GM23338 (cell line): Measurements from ENCODE around the gene NADK2. TPM values are rescaled to one million over a fixed set of nuclear protein-coding genes. Genes with fewer than 3 reads are reported as not detected.

Experiments
- ATAC-seq: fragments of 200-7000 bp; cut with Tn5 transposase; 3 replicates; pipeline ENCODE4 v1.9.1; 2020
- DNase-seq: peaks from one replicate; pipeline ENCODE4 v3.0.0-alpha.2; 2015; ENCODE audit warnings: low spot score
- H2AFZ ChIP-seq: fragments of 200-600 bp; sonication (generic); 2 replicates; pipeline ENCODE4 v1.8.0; 2016; ENCODE audit warnings: antibody characterized with exemption, mild to moderate bottlenecking, moderate library complexity
- H3F3A ChIP-seq: fragments of 200-600 bp; sonication (generic); replicated peaks from 2 replicates; pipeline ENCODE4 v1.8.0; 2017; ENCODE audit warnings: antibody characterized with exemption, mixed run types, low read depth
- H3K27ac ChIP-seq: fragments of 200-600 bp; sonication (generic); 2 replicates; pipeline ENCODE4 v1.6.1; 2016; ENCODE audit warnings: low read depth
- H3K27me3 ChIP-seq: fragments of 200-600 bp; sonication (generic); 2 replicates; pipeline ENCODE4 v1.8.0; 2016; ENCODE audit warnings: mild to moderate bottlenecking, mixed run types, moderate library complexity; ENCODE audit not compliant: insufficient read depth
- H3K36me3 ChIP-seq: fragments of 200-600 bp; sonication (generic); 2 replicates; pipeline ENCODE4 v1.8.0; 2016; ENCODE audit warnings: mild to moderate bottlenecking; ENCODE audit not compliant: insufficient read depth
- H3K4me1 ChIP-seq: fragments of 200-600 bp; sonication (generic); 2 replicates; pipeline ENCODE4 v1.8.0; 2016; ENCODE audit warnings: mild to moderate bottlenecking, moderate library complexity; ENCODE audit not compliant: insufficient read depth
- H3K4me2 ChIP-seq: fragments of 200-600 bp; sonication (generic); 2 replicates; pipeline ENCODE4 v1.7.1; 2017; ENCODE audit warnings: mixed run types
- H3K4me3 ChIP-seq: fragments of 200-600 bp; sonication (generic); 2 replicates; pipeline ENCODE4 v1.6.1; 2016; ENCODE audit warnings: mixed run types
- H3K79me2 ChIP-seq: fragments of 200-600 bp; sonication (generic); replicated peaks from 2 replicates; pipeline ENCODE4 v1.8.0; 2017; ENCODE audit warnings: mild to moderate bottlenecking; ENCODE audit not compliant: insufficient read depth
- H3K9me2 ChIP-seq: fragments of 200-600 bp; sonication (generic); 2 replicates; pipeline ENCODE4 v1.8.0; 2017; ENCODE audit not compliant: insufficient read depth
- H4K20me1 ChIP-seq: fragments of 200-600 bp; sonication (generic); replicated peaks from 2 replicates; pipeline ENCODE4 v1.8.0; 2017; ENCODE audit warnings: mild to moderate bottlenecking; ENCODE audit not compliant: insufficient read depth
- H3K27ac Mint-ChIP-seq: 2 replicates; pipeline ENCODE4 v1.8.0; 2020; ENCODE audit warnings: inconsistent platforms, mild to moderate bottlenecking, moderate library complexity, mixed read lengths
- H3K27me3 Mint-ChIP-seq: 3 replicates; pipeline ENCODE4 v1.8.0; 2022; ENCODE audit warnings: low read depth, mild to moderate bottlenecking, moderate library complexity, mixed read lengths, inconsistent platforms; ENCODE audit not compliant: insufficient read depth, poor library complexity
- H3K36me3 Mint-ChIP-seq: 3 replicates; pipeline ENCODE4 v1.8.0; 2021; ENCODE audit warnings: low read depth, mild to moderate bottlenecking, inconsistent platforms, moderate library complexity, mixed read lengths
- H3K4me1 Mint-ChIP-seq: 3 replicates; pipeline ENCODE4 v1.8.0; 2020; ENCODE audit warnings: mild to moderate bottlenecking, inconsistent platforms, mixed read lengths
- H3K4me3 Mint-ChIP-seq: 3 replicates; pipeline ENCODE4 v1.8.0; 2021; ENCODE audit warnings: moderate library complexity, mild to moderate bottlenecking, inconsistent platforms, mixed read lengths
- H3K9me3 Mint-ChIP-seq: 3 replicates; pipeline ENCODE4 v1.8.0; 2020; ENCODE audit warnings: moderate library complexity, mild to moderate bottlenecking, inconsistent platforms, mixed read lengths
- CREB1 ChIP-seq: fragments of 250-450 bp; sonication (Bioruptor Pico); IDR thresholded peaks from 2 replicates; pipeline ENCODE4 v1.5.0; 2020; ENCODE audit warnings: low read depth, mild to moderate bottlenecking, moderate library complexity
- EZH2phosphoT487 ChIP-seq: fragments of 200-600 bp; sonication (generic); IDR thresholded peaks from one replicate; pipeline ENCODE4 v1.8.1; 2018; ENCODE audit warnings: antibody characterized with exemption; ENCODE audit not compliant: unreplicated experiment
- JUNB ChIP-seq: IDR thresholded peaks from one replicate; pipeline ENCODE4 v1.6.1; 2016; ENCODE audit warnings: antibody characterized with exemption; ENCODE audit not compliant: unreplicated experiment
- NANOG ChIP-seq: IDR thresholded peaks from 2 replicates; pipeline ENCODE4 v1.6.1; 2016; ENCODE audit warnings: antibody characterized with exemption, borderline replicate concordance
- POLR2AphosphoS5 ChIP-seq: IDR thresholded peaks from 2 replicates; pipeline ENCODE4 v1.6.1; 2016; ENCODE audit warnings: antibody characterized with exemption, low read depth
- STAT1 ChIP-seq: IDR thresholded peaks from one replicate; pipeline ENCODE4 v1.6.1; 2016; ENCODE audit warnings: antibody characterized with exemption; ENCODE audit not compliant: unreplicated experiment
- ZNF114 ChIP-seq: fragments of 250-450 bp; sonication (Bioruptor Pico); IDR thresholded peaks from 2 replicates; pipeline ENCODE4 v1.5.0; 2020; ENCODE audit warnings: mild to moderate bottlenecking, moderate library complexity
- ZNF331 ChIP-seq: fragments of 250-450 bp; sonication (Bioruptor Pico); IDR thresholded peaks from 2 replicates; pipeline ENCODE4 v1.5.0; 2020; ENCODE audit warnings: low read depth, mild to moderate bottlenecking, moderate library complexity
- polyA plus RNA-seq: library from polyadenylated mRNA; unstranded; fragments of >200 nt; fragmentation: Nextera tagmentation; extraction: Ambion mirVana; gene quantifications from 2 replicates; pipeline ENCODE4 v1.2.1, GENCODE V29; 2016
- total RNA-seq: library from RNA; depleted of rRNA; stranded (reverse); fragments of >200 nt; shearing (Covaris generic); gene quantifications from 2 replicates; pipeline ENCODE4 v1.2.3, GENCODE V29; 2014
- TF ChIP-seq, protein P1 (sequence below): fragments of 250-450 bp; sonication (Bioruptor Pico); IDR thresholded peaks from 2 replicates; pipeline ENCODE4 v1.5.0; 2020; ENCODE audit warnings: mild to moderate bottlenecking, moderate library complexity
- TF ChIP-seq, protein P2 (sequence below), 2 experiments: fragments of 200-600 bp in 1 of 2; sonication (generic) in 1 of 2; conservative IDR thresholded peaks; 2 replicates each; pipeline versions ENCODE4 v1.5.1 to v1.6.1; 2016 to 2017; ENCODE audit warnings: antibody characterized with exemption in 2 of 2, low read depth in 2 of 2, mild to moderate bottlenecking in 2 of 2, moderate library complexity in 1 of 2
- TF ChIP-seq, protein P3 (sequence below): IDR thresholded peaks from one replicate; pipeline ENCODE4 v1.6.1; 2018; ENCODE audit warnings: antibody characterized with exemption; ENCODE audit not compliant: unreplicated experiment

NADK2 gene
- total and polyA plus RNA-seq, 2 experiments from 2014 or later: 4.5 to 16.0 TPM

DNA sequence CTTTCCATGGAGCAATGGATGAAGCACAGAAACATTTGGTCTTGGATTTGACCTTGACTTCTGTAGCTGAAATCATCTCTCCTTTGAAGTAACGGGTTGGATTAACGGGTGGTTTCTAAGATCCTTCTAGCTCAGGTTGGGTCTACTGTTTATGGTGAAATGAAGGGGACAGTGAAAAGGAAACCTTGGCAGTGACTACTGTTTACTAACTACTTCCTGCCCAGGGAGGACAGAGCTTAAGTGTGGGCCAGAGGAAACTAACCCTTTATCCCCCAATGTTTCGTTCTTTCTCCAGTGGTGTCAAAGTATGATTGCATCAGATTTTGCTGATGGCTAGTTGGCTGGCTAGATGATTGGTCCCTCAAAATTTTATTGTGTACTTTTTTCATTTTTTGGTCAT is 67.6 kb downstream of the NADK2 start:
- H3K4me3 Mint-ChIP-seq: no peak overlapping the region
- H3K27ac ChIP-seq: no peak overlapping the region
- no peak overlapping the region for H3K4me3 ChIP-seq
- no peaks in the 10 kb centered on the region for H3F3A ChIP-seq
- H3K36me3 Mint-ChIP-seq: peaks cover 72% of the 10 kb centered on the region
- DNase-seq (no peak), ATAC-seq (no peak)
- peaks cover 52% of the 10 kb centered on the region for H3K36me3 ChIP-seq
- H3K79me2 ChIP-seq: no peaks in the 10 kb centered on the region
- H3K4me1 ChIP-seq: no peaks in the 10 kb centered on the region
- no peaks in the 10 kb centered on the region for H3K4me1 Mint-ChIP-seq
- no peak overlapping the region for H3K4me2 ChIP-seq
- H4K20me1 ChIP-seq: peaks cover 9% of the 10 kb centered on the region
- H2AFZ ChIP-seq: no peak overlapping the region
- no peaks in the 10 kb centered on the region for H3K27me3 Mint-ChIP-seq
- H3K9me2 ChIP-seq: no peaks in the 10 kb centered on the region
- TF ChIP-seq, protein P1, sequence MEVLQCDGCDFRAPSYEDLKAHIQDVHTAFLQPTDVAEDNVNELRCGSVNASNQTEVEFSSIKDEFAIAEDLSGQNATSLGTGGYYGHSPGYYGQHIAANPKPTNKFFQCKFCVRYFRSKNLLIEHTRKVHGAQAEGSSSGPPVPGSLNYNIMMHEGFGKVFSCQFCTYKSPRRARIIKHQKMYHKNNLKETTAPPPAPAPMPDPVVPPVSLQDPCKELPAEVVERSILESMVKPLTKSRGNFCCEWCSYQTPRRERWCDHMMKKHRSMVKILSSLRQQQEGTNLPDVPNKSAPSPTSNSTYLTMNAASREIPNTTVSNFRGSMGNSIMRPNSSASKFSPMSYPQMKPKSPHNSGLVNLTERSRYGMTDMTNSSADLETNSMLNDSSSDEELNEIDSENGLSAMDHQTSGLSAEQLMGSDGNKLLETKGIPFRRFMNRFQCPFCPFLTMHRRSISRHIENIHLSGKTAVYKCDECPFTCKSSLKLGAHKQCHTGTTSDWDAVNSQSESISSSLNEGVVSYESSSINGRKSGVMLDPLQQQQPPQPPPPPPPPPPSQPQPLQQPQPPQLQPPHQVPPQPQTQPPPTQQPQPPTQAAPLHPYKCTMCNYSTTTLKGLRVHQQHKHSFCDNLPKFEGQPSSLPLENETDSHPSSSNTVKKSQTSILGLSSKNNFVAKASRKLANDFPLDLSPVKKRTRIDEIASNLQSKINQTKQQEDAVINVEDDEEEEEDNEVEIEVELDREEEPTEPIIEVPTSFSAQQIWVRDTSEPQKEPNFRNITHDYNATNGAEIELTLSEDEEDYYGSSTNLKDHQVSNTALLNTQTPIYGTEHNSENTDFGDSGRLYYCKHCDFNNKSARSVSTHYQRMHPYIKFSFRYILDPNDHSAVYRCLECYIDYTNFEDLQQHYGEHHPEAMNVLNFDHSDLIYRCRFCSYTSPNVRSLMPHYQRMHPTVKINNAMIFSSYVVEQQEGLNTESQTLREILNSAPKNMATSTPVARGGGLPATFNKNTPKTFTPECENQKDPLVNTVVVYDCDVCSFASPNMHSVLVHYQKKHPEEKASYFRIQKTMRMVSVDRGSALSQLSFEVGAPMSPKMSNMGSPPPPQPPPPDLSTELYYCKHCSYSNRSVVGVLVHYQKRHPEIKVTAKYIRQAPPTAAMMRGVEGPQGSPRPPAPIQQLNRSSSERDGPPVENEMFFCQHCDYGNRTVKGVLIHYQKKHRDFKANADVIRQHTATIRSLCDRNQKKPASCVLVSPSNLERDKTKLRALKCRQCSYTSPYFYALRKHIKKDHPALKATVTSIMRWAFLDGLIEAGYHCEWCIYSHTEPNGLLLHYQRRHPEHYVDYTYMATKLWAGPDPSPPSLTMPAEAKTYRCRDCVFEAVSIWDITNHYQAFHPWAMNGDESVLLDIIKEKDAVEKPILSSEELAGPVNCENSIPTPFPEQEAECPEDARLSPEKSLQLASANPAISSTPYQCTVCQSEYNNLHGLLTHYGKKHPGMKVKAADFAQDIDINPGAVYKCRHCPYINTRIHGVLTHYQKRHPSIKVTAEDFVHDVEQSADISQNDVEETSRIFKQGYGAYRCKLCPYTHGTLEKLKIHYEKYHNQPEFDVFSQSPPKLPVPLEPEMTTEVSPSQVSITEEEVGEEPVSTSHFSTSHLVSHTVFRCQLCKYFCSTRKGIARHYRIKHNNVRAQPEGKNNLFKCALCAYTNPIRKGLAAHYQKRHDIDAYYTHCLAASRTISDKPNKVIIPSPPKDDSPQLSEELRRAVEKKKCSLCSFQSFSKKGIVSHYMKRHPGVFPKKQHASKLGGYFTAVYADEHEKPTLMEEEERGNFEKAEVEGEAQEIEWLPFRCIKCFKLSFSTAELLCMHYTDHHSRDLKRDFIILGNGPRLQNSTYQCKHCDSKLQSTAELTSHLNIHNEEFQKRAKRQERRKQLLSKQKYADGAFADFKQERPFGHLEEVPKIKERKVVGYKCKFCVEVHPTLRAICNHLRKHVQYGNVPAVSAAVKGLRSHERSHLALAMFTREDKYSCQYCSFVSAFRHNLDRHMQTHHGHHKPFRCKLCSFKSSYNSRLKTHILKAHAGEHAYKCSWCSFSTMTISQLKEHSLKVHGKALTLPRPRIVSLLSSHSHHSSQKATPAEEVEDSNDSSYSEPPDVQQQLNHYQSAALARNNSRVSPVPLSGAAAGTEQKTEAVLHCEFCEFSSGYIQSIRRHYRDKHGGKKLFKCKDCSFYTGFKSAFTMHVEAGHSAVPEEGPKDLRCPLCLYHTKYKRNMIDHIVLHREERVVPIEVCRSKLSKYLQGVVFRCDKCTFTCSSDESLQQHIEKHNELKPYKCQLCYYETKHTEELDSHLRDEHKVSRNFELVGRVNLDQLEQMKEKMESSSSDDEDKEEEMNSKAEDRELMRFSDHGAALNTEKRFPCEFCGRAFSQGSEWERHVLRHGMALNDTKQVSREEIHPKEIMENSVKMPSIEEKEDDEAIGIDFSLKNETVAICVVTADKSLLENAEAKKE: no peak
- TF ChIP-seq POLR2AphosphoS5 (no peak), NANOG (no peak), JUNB (no peak), ZNF114 (no peak), STAT1 (no peak), EZH2phosphoT487 (no peak), ZNF331 (CRISPR knock-in tag) (no peak), CREB1 (CRISPR knock-in tag) (no peak)
- TF ChIP-seq, protein P2, sequence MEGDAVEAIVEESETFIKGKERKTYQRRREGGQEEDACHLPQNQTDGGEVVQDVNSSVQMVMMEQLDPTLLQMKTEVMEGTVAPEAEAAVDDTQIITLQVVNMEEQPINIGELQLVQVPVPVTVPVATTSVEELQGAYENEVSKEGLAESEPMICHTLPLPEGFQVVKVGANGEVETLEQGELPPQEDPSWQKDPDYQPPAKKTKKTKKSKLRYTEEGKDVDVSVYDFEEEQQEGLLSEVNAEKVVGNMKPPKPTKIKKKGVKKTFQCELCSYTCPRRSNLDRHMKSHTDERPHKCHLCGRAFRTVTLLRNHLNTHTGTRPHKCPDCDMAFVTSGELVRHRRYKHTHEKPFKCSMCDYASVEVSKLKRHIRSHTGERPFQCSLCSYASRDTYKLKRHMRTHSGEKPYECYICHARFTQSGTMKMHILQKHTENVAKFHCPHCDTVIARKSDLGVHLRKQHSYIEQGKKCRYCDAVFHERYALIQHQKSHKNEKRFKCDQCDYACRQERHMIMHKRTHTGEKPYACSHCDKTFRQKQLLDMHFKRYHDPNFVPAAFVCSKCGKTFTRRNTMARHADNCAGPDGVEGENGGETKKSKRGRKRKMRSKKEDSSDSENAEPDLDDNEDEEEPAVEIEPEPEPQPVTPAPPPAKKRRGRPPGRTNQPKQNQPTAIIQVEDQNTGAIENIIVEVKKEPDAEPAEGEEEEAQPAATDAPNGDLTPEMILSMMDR (conservative IDR thresholded peaks at IDR 0.05; ENCODE audit: low read depth in 2 of 2): no peak
- TF ChIP-seq, protein P3, sequence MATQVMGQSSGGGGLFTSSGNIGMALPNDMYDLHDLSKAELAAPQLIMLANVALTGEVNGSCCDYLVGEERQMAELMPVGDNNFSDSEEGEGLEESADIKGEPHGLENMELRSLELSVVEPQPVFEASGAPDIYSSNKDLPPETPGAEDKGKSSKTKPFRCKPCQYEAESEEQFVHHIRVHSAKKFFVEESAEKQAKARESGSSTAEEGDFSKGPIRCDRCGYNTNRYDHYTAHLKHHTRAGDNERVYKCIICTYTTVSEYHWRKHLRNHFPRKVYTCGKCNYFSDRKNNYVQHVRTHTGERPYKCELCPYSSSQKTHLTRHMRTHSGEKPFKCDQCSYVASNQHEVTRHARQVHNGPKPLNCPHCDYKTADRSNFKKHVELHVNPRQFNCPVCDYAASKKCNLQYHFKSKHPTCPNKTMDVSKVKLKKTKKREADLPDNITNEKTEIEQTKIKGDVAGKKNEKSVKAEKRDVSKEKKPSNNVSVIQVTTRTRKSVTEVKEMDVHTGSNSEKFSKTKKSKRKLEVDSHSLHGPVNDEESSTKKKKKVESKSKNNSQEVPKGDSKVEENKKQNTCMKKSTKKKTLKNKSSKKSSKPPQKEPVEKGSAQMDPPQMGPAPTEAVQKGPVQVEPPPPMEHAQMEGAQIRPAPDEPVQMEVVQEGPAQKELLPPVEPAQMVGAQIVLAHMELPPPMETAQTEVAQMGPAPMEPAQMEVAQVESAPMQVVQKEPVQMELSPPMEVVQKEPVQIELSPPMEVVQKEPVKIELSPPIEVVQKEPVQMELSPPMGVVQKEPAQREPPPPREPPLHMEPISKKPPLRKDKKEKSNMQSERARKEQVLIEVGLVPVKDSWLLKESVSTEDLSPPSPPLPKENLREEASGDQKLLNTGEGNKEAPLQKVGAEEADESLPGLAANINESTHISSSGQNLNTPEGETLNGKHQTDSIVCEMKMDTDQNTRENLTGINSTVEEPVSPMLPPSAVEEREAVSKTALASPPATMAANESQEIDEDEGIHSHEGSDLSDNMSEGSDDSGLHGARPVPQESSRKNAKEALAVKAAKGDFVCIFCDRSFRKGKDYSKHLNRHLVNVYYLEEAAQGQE: no peak
- peak overlapping the region; percentile 86 for H3K27ac Mint-ChIP-seq
- H3K9me3 Mint-ChIP-seq: no peaks in the 10 kb centered on the region
- no peaks in the 10 kb centered on the region for H3K27me3 ChIP-seq
